Hematopoietic multipotent progenitor cell treated with erythropoietin and hydrocortisone succinate and interleukin-3 and kit ligand, for 17 days (in vitro differentiated cells): Measurements from ENCODE around the gene OR8B3.
"Not testable (repeated sequence)": the region's sequence is repeated elsewhere in the genome, so short reads cannot be mapped to it uniquely, and the experiment has no call there.

ENCODE experiments used
- DNase-seq: peaks from one replicate; pipeline ENCODE4 v3.0.0-alpha.2; 2015; ENCODE audit warnings: low spot score

The OR8B3 gene

DNA sequence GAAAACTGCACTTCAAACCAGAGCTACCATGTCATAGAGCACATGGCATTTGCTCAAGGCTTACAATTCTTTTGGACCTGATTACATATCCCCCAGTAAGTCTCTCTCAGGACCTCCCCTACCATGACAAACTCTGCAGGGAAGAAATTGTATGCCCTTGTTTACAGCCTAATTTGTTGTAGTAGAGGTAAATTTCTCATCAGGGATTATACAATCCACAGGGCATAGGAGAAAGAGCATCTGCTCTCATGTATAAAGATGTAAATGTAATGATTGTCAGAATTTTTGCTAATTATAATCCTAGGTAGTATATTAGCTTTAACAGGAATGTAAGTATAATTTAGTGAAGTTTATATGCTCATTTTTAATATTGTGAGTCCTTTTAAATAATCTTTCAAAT is at the start of gene OR8B3:
OR8B3 (minus strand) TSS at position 101 of the 400 bp plus-strand sequence. CDS start 1,673 bp downstream, outside the sequence.
- no peak for DNase-seq

DNA sequence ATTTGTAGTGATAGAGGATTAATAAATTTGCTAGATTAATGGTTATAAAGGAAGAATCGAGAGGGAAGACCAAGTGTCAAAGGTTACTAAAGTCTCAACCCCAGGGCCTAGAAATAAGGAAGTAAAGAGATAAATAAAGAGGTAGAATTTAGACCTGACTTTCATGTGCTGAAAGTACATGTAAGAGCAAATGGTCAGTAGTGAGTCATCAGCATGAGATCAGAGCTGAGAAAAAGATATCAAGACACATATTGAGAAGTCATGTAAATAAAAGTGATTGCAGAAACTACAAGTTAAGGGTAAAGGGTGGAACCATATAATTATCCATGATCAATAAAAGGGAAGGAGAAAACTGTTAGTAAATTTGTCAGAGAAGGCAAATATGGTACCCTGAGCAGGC is 48.1 kb upstream of the OR8B3 start:
- DNase-seq: no peak

GRCh38 chr11:124445646-124446150 is 46.9 kb upstream of the OR8B3 start, which contains the start of gene OR8B8:
Gene OR8B8 (minus strand): TSS chr11:124445696. CDS start chr11:124441085, 4,611 bp downstream.
- DNase-seq: no peak

DNA sequence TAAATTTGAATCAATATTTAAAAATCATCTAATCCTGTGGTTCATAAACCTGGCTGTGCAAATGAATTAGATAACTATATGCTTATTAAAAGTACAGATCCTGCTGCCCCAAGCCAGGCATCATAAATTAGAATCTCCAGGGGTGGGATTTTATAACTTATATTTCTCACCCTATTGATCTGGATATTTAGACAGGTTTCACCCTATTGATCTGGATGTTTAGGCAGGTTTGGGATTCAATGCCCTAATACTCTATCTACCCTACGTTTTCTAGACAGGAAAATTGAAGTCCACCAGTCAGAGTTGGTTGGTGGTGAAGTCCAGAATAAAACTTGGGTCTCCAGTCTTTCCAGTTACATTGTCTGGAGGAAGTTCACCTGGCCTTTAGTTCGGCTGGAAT is 44.0 kb upstream of the OR8B3 start:
- DNase-seq: no peak

DNA sequence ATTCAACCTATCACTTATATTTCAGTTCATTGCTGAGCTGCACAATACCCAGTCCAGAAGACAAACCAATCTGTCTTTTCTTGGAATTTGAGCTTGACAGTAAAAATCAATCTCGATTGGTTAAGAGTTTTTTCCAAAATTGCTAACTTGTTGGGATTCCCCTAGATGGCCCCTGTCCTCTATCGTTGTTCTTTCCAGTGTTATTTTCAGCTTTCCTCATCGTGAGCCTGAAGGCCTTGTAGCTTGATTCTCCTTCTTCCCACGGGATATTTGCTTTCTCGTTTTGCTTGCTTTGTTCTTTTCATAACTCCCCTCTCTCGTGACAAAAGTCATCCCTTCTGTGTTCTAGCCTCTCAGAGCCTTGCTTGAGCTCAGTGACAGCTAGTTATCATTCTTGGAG is 43.6 kb upstream of the OR8B3 start:
- DNase-seq: no peak

DNA sequence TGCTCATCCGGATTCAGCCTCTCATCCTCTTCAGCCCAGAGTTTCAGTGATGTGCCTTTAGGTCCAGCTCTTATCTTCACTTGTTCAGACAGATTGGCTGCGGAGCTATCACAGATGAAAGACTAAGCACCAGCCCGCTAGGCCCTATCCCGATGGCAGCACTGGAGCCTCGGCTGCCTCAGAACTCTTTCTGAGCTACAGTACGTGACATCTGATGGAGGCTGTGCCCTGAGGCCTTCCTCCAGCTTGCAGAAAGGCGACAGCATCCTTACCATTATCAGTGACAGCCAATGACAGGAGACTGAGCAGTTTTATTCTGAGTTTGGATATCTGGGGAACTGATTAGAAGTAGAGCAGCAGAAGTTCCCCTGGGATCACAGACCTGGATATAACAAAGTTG is 42.7 kb upstream of the OR8B3 start:
- no peak for DNase-seq

DNA sequence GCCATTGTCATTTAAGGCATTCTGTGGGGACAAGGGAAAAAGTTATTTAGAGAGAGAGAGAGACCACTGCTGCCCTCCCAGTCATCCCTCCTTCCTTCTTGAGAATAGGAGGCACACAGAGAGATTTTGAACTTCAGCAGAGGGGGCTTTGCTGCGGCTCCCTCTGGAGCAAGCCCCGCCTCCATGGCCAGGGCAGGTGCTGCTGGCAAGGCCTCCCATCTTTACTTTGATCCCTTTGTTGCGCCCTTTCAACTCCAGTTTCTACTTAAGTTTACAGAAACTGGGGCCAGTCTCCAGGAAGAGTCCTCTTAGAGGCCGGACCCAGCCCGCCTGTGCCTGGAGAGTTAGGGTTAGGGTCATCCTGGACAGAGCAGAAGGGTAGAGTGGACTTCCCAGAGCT is 42.3 kb upstream of the OR8B3 start:
- no peak for DNase-seq

- no peak for DNase-seq
Measured at GRCh38 chr11:124440608-124441007, 41.8 kb upstream of the OR8B3 start.

DNA sequence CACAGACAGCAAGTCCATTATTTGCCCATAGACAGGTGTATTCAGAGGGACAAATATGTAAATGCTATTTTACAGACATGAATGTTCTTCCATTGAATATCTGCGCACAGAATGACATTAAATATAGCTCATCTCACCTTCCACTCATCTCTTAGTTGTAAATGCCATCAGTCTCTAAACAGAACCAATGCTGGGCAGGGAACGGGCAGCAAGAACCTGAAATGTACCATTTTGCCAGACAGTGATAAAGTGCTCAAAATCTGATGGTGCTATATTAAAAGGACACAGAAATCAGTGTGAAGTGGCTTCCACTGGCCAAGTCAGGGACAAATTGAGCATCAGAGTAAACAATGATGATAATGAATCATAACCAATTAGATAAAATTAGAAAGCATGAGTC is 35.9 kb upstream of the OR8B3 start:
- no peak for DNase-seq

- DNase-seq: no peak
Measured at GRCh38 chr11:124429599-124429998, 30.8 kb upstream of the OR8B3 start.

DNA sequence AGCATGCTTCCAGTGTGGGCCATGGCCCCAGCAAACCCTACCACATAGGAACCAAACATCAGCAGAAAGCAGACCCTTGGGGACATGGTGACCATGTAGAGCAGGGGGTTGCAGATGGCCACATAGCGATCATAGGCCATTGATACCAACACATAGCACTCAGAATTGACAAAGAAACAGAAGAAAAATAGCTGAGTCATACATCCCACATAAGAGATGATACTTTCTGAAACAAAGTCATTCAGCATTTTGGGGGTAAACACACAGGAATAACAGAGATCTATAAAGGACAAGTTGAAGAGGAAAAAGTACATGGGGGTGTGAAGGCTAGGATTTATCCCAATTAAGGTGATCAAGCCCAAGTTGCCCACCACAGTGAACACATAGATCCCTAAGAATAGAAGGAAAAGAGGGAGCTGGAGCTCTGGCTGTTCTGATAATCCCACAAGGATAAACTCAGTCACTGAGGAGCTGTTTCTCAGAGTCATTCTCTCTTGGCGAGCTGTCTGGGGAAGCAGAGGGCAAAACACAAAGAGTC is 25.6 kb upstream of the OR8B3 start, which contains the start of gene OR8B4:
OR8B4 (minus strand) TSS at position 488 of the 538 bp plus-strand sequence; CDS start at position 488, 0 bp downstream.
- no peak for DNase-seq

GRCh38 chr11:124421043-124421442 is 22.2 kb upstream of the OR8B3 start:
- no peak for DNase-seq

GRCh38 chr11:124415356-124415923 is 16.6 kb upstream of the OR8B3 start:
- DNase-seq: no peak

- no peak for DNase-seq
Measured at GRCh38 chr11:124409906-124410305, 11.1 kb upstream of the OR8B3 start.

DNA sequence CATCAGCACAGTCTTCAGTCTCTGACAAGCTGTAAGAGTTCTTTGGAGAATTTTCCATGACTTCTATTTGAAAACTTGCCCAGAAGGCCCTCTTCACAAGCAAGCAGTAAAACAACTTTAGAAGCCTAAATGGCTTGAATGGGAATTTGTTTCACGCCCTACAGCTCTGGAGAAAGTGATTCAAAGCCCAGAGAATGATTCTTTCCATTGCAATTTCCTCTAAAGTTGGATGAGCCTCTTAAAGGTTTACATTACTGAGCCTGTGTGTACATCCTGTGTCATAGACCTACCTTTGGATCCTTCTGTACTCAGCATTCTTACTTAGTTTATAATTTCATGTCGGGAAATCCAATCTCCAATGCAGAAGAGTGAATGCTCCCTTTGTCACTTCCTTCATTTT is 6.8 kb upstream of the OR8B3 start:
- no peak for DNase-seq

DNA sequence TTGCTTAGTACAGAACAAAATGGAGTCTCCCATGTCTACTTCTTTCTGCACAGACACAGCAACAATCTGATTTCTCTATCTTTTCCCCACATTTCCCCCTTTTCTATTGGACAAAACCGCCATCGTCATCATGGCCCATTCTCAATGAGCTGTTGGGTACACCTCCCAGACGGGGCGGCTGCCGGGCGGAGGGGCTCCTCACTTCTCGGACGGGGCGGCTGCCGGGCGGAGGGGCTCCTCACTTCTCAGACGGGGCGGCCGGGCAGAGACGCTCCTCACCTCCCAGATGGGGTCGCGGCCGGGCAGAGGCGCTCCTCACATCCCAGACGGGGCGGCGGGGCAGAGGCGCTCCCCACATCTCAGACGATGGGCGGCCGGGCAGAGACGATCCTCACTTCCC is 4.4 kb upstream of the OR8B3 start:
- DNase-seq: not testable (repeated sequence)

- peak; percentile 49 for DNase-seq
Measured at GRCh38 chr11:124402326-124402922, 3.6 kb upstream of the OR8B3 start.

DNA sequence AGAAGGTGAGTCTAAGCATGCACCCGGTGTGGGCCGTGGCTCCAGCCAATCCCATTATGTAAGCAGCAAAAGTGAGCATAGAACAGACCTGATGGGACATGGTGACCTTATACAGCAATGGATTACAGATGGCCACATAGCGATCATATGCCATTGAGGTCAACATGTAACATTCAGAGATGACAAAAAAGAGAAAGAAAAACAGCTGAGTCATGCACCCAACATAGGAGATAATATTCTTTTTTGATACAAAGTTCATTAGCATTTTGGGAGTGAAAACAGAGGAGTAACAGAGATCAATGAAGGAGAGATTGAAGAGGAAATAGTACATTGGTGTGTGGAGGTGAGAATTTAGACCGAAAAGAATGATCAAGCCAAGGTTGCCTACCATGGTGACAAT is 2.0 kb downstream of the OR8B3 start:
- not testable (repeated sequence) for DNase-seq

DNA sequence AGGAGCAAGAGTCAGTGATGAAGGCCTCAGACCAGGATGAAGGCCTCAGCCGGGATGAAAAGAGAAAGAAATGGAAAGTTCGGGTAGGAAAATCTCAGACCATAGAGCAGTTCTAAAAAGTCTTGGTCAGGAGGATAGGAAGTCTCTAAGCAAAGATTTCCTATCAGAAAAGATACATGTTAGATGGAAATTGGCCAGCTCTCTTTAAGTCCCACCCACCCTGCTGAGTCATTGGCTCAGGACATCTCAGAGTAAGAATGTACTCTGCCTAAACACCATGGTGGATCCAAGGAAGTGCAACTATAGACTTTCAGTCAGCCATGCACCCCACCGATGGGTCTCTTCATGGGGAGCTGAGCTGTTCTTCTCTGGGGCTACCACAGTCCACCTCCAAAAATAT is 4.4 kb downstream of the OR8B3 start:
- DNase-seq: no peak

- DNase-seq: no peak
Measured at GRCh38 chr11:124384399-124384798, 14.4 kb downstream of the OR8B3 start, which contains the start of gene OR8B2. Gene OR8B2 (minus strand): TSS chr11:124384499. CDS start chr11:124383343, 1,156 bp downstream.

DNA sequence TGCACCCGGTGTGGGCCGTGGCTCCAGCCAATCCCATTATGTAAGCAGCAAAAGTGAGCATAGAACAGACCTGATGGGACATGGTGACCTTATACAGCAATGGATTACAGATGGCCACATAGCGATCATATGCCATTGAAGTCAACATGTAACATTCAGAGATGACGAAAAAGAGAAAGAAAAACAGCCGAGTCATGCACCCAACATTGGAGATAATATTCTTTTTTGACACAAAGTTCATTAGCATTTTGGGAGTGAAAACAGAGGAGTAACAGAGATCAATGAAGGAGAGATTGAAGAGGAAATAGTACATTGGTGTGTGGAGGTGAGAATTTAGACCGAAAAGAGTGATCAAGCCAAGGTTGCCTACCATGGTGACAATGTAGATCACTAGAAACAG is 16.0 kb downstream of the OR8B3 start:
- not testable (repeated sequence) for DNase-seq

DNA sequence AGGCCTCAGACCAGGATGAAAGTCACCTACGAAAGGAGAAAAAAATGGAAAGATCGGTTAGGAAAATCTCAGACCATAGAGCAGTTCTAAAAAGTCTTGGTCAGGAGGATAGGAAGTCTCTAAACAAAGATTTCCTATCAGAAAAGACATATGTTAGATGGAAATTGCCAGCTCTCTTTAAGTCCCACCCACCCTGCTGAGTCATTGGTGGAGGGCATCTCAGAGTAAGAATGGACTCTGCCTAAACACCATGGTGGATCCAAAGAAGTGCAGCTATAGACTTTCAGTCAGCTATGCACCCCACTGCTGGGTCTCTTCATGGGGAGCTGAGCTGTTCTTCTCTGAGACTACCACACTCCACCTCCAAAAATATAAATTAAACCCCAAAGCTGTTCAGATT is 18.2 kb downstream of the OR8B3 start:
- DNase-seq: no peak

GRCh38 chr11:124376280-124376679 is 22.5 kb downstream of the OR8B3 start:
- DNase-seq: no peak
